PFSK-1 (cell line): ENCODE results near the gene THBS1.

Experiments used
- FOXP2 ChIP-seq: optimal IDR thresholded peaks from 2 replicates; pipeline ENCODE3; 2011; ENCODE audit warnings: borderline replicate concordance, control low read depth, inconsistent platforms; ENCODE audit not compliant: insufficient read depth; ENCODE audit errors: extremely low read length, extremely low read depth
- POLR2AphosphoS5 ChIP-seq: IDR thresholded peaks from 2 replicates; pipeline ENCODE4 v1.6.1; 2012; ENCODE audit warnings: low read depth, mild to moderate bottlenecking, control low read depth, low read length, moderate library complexity
- SIN3A ChIP-seq: IDR thresholded peaks from 2 replicates; pipeline ENCODE4 v1.6.1; 2012; ENCODE audit warnings: mild to moderate bottlenecking, low read length, moderate library complexity, borderline replicate concordance; ENCODE audit not compliant: insufficient read depth
- TAF1 ChIP-seq: IDR thresholded peaks from 2 replicates; pipeline ENCODE4 v1.6.1; 2012; ENCODE audit warnings: low read length, control low read depth, borderline replicate concordance; ENCODE audit not compliant: insufficient read depth
- TF ChIP-seq, protein P1 (sequence below), 2 experiments: IDR thresholded peaks; 2 replicates each; pipeline versions ENCODE4 v1.6.1 to v1.8.0; 2011 to 2012; ENCODE audit warnings: low read depth in 2 of 2, low read length in 2 of 2, control low read depth in 1 of 2, inconsistent platforms in 1 of 2, mild to moderate bottlenecking in 1 of 2, moderate library complexity in 1 of 2; ENCODE audit not compliant: insufficient read depth in 1 of 2

The THBS1 gene

DNA sequence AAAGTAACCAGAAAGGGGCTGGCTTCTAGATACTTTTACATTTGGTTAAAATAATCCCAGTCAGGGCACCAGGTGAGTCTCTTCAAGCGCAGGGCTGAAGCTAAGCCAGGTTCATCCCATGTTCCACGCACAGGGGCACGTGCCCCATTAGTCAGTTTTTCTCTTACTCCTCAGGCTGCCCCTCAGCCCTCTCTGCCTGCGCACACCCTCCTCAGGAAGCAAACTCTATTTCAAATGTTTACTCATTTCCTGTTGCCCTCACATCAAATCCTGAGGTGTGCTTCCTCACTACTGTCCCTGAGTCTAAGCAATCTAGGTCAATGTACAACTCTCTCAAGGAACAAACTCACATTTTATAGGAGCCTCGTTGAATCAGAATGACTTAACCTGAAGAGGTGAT lies 48.5 kb downstream of the THBS1 start:
- TF ChIP-seq TAF1 (peak; percentile 1; the same call in 1 of the 2 replicates), FOXP2 (peak; percentile 39), SIN3A (no peak)

DNA sequence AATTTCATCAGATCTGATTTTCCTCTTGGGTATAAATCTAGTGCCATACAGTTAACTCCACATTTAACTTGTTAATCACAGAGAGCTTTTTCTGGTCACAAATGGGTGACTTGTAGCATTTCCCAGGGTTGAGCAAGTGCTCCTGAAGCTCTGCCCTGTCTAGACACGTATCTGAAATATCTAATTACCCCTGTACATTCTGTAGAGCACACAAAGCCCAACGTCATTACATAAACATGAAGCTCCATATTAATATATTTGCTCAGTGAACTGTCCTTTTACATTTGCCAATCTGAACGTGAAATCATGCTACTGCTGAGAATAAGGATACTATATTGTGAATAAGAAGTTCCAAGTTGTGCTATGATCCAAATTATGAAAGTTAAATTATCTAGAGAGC lies 49.0 kb downstream of the THBS1 start:
- TF ChIP-seq FOXP2 (no peak), POLR2AphosphoS5 (no peak), SIN3A (no peak), TAF1 (no peak)
- TF ChIP-seq, protein P1, sequence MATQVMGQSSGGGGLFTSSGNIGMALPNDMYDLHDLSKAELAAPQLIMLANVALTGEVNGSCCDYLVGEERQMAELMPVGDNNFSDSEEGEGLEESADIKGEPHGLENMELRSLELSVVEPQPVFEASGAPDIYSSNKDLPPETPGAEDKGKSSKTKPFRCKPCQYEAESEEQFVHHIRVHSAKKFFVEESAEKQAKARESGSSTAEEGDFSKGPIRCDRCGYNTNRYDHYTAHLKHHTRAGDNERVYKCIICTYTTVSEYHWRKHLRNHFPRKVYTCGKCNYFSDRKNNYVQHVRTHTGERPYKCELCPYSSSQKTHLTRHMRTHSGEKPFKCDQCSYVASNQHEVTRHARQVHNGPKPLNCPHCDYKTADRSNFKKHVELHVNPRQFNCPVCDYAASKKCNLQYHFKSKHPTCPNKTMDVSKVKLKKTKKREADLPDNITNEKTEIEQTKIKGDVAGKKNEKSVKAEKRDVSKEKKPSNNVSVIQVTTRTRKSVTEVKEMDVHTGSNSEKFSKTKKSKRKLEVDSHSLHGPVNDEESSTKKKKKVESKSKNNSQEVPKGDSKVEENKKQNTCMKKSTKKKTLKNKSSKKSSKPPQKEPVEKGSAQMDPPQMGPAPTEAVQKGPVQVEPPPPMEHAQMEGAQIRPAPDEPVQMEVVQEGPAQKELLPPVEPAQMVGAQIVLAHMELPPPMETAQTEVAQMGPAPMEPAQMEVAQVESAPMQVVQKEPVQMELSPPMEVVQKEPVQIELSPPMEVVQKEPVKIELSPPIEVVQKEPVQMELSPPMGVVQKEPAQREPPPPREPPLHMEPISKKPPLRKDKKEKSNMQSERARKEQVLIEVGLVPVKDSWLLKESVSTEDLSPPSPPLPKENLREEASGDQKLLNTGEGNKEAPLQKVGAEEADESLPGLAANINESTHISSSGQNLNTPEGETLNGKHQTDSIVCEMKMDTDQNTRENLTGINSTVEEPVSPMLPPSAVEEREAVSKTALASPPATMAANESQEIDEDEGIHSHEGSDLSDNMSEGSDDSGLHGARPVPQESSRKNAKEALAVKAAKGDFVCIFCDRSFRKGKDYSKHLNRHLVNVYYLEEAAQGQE (IDR thresholded peaks at IDR 0.05; ENCODE audit: insufficient read depth in 1 of 2, low read depth in 2 of 2, low read length in 2 of 2), result no peak

DNA sequence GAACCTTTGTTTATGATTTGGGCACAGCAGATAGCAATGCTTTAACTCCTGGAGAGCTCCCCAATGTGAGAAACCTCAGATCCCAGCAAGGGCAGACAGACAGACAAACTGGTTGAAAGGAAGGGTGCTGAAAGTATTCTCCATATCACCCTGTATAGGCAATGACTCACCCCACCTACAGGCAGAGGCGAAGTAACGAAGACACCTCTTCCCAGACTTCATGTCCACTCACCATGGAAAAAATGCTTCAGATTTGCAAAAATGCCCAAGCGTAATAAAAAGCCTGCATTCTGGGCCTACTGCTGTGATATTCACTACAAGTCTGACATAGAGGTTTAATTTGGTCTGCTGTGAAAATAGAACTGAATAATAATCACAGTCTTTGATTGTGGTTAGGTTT lies 50.5 kb downstream of the THBS1 start:
- no peak for TF ChIP-seq POLR2AphosphoS5
- no peak for TF ChIP-seq FOXP2
- TF ChIP-seq TAF1, result no peak
- TF ChIP-seq, protein P1 (IDR thresholded peaks at IDR 0.05; ENCODE audit: insufficient read depth in 1 of 2, low read depth in 2 of 2, low read length in 2 of 2), result no peak
- no peak for TF ChIP-seq SIN3A

DNA sequence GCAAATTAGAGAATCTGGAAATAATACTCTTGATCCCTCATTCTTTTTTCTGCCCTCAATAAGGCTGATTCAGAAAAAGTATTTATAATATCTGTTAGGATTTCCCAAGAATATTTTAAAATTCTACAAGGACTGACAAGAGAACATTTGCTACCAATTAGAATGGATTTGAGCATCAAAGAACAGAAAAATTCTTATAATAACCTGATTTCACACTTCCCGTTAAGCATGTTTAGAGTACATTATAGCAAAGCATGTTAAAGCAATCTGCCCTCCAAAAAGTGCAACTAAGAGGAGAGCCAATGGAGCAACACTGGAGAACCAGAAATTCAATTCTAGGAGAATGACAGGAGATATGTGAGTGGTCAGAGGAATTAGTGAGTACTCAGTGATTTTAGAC lies 57.2 kb downstream of the THBS1 start:
- TF ChIP-seq POLR2AphosphoS5, result no peak
- TF ChIP-seq, protein P1 (IDR thresholded peaks at IDR 0.05; ENCODE audit: insufficient read depth in 1 of 2, low read depth in 2 of 2, low read length in 2 of 2), result no peak
- no peak for TF ChIP-seq FOXP2
- TF ChIP-seq TAF1, result no peak
- no peak for TF ChIP-seq SIN3A

DNA sequence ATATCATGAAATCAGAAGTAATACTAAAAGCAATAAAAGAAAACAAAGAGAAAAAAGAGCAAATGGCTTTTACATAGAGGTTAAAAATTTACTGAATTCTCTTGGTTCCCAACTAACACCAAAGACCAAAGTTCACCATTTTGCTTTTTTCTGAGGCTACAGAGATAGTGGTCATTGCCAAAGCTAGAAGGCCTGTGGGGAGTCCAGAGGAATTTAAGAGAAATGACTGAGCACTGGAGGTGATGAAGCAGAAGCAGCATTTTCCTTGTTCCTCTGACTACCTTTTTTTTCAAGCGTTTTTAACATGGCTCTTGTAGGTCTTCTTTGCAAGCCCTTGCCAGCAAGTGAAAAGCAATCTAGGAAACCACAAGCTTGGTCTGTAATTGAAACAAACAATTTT lies 58.2 kb downstream of the THBS1 start:
- no peak for TF ChIP-seq TAF1
- no peak for TF ChIP-seq SIN3A
- no peak for TF ChIP-seq POLR2AphosphoS5
- TF ChIP-seq, protein P1 (IDR thresholded peaks at IDR 0.05; ENCODE audit: insufficient read depth in 1 of 2, low read depth in 2 of 2, low read length in 2 of 2), result no peak
- TF ChIP-seq FOXP2, result no peak
